GM12878 (cell line): ENCODE data around the gene DCTN4. TPM values are rescaled to one million over a fixed set of nuclear protein-coding genes. Genes with fewer than 3 reads are reported as not detected.

Experiments
- BCL11A ChIP-seq: IDR thresholded peaks from 2 replicates; pipeline ENCODE4 v1.6.1; 2011; ENCODE audit warnings: low read depth, low read length
- NFYB ChIP-seq: IDR thresholded peaks from 2 replicates; pipeline ENCODE4 v1.6.1; 2011; ENCODE audit warnings: low read depth, mild to moderate bottlenecking, low read length, improper control_type of control experiment, moderate library complexity; ENCODE audit not compliant: insufficient read depth
- POU2F2 ChIP-seq: IDR thresholded peaks from 3 replicates; pipeline ENCODE4 v1.6.1; 2011; ENCODE audit warnings: low read depth, mild to moderate bottlenecking, low read length, borderline replicate concordance
- RFX5 ChIP-seq: IDR thresholded peaks from 2 replicates; pipeline ENCODE4 v1.6.1; 2011; ENCODE audit warnings: low read depth, low read length, improper control_type of control experiment
- SIX5 ChIP-seq: IDR thresholded peaks from 2 replicates; pipeline ENCODE4 v1.6.1; 2011; ENCODE audit warnings: mild to moderate bottlenecking, low read depth, low read length, moderate library complexity; ENCODE audit not compliant: severe bottlenecking
- TCF3 ChIP-seq: IDR thresholded peaks from 2 replicates; pipeline ENCODE4 v1.6.1; 2012; ENCODE audit warnings: low read depth, mild to moderate bottlenecking, low read length, borderline replicate concordance; ENCODE audit not compliant: insufficient read depth
- ZBED1 ChIP-seq: IDR thresholded peaks from 2 replicates; pipeline ENCODE4 v1.6.1; 2016; ENCODE audit warnings: borderline replicate concordance
- polyA plus RNA-seq, 11 experiments: library from polyadenylated mRNA; depleted of rRNA in 4 of 11; unstranded in 6 of 11; stranded (reverse) in 5 of 11; fragments of >200 nt; fragmentation: Nextera tagmentation in 4 of 11; fragmentation: Illumina TruSeq in 1 of 11; extraction: Ambion mirVana in 4 of 11; extraction: Trizol in 1 of 11; gene quantifications; 1 replicate in 1 of 11; 2 replicates in 10 of 11; pipeline versions ENCODE4 v1.2.1 to v1.2.3, GENCODE V29; 2011 to 2016; ENCODE audit warnings: inconsistent platforms in 2 of 11, missing spikeins in 2 of 11, low read depth in 1 of 11
- total RNA-seq, 4 experiments: library from RNA; depleted of rRNA in 3 of 4; stranded (reverse); fragments of >200 nt in 3 of 4; fragmentation: Illumina TruSeq in 1 of 4; extraction: Trizol in 1 of 4; gene quantifications; 2 replicates each; pipeline versions ENCODE4 v1.2.1 to v1.2.3, GENCODE V29; 2013 to 2021
- TF ChIP-seq, protein P1 (sequence below): fragments of 450-650 bp; IDR thresholded peaks from 2 replicates; pipeline ENCODE4 v1.6.1; 2014; ENCODE audit warnings: mild to moderate bottlenecking
- TF ChIP-seq, protein P2 (sequence below): fragments of 150-350 bp; IDR thresholded peaks from 2 replicates; pipeline ENCODE4 v1.6.1; 2014; ENCODE audit warnings: mild to moderate bottlenecking, low read depth, low read length
- TF ChIP-seq, protein P3 (sequence below): IDR thresholded peaks from 2 replicates; pipeline ENCODE4 v1.6.1; 2011; ENCODE audit warnings: mild to moderate bottlenecking, low read depth, low read length, moderate library complexity; ENCODE audit not compliant: insufficient replicate concordance

The DCTN4 gene
- total and polyA plus RNA-seq, 10 of the 15 experiments (the other 5 are each of a cell fraction or from before 2014, with no cell fraction given) = 7.6 to 27.8 (median 18.0) TPM

DNA sequence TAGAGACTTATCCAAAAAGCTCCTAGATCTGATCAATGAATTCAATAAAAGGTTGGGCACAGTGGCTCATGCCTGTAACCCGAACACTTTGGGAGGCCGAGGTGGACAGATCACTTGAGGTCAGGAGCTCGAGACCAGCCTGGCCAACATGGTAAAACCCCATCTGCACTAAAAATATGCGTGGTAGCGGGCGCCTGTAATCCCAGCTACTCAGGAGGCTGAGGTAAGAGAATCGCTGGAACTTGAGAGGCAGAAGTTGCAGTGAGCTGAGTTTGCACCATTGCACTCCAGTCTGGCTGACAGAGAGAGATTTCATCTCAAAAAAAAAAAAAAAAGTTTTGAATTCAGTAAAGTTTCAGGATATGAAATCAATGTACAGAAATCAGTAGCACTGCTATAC, 20.0 kb downstream of the DCTN4 start (continued):
- TF ChIP-seq, protein P1, sequence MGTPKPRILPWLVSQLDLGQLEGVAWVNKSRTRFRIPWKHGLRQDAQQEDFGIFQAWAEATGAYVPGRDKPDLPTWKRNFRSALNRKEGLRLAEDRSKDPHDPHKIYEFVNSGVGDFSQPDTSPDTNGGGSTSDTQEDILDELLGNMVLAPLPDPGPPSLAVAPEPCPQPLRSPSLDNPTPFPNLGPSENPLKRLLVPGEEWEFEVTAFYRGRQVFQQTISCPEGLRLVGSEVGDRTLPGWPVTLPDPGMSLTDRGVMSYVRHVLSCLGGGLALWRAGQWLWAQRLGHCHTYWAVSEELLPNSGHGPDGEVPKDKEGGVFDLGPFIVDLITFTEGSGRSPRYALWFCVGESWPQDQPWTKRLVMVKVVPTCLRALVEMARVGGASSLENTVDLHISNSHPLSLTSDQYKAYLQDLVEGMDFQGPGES = no peak
- no peak for TF ChIP-seq TCF3
- no peak for TF ChIP-seq SIX5
- TF ChIP-seq BCL11A = no peak
- TF ChIP-seq ZBED1 = no peak
- no peak for TF ChIP-seq RFX5
- TF ChIP-seq, protein P2, sequence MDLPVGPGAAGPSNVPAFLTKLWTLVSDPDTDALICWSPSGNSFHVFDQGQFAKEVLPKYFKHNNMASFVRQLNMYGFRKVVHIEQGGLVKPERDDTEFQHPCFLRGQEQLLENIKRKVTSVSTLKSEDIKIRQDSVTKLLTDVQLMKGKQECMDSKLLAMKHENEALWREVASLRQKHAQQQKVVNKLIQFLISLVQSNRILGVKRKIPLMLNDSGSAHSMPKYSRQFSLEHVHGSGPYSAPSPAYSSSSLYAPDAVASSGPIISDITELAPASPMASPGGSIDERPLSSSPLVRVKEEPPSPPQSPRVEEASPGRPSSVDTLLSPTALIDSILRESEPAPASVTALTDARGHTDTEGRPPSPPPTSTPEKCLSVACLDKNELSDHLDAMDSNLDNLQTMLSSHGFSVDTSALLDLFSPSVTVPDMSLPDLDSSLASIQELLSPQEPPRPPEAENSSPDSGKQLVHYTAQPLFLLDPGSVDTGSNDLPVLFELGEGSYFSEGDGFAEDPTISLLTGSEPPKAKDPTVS = no peak
- TF ChIP-seq, protein P3, sequence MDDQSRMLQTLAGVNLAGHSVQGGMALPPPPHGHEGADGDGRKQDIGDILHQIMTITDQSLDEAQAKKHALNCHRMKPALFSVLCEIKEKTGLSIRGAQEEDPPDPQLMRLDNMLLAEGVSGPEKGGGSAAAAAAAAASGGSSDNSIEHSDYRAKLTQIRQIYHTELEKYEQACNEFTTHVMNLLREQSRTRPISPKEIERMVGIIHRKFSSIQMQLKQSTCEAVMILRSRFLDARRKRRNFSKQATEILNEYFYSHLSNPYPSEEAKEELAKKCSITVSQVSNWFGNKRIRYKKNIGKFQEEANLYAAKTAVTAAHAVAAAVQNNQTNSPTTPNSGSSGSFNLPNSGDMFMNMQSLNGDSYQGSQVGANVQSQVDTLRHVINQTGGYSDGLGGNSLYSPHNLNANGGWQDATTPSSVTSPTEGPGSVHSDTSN = no peak
- no peak for TF ChIP-seq NFYB
- TF ChIP-seq POU2F2 = no peak
